Measurements from ENCODE around the gene SERGEF. TPM values are rescaled to one million over a fixed set of nuclear protein-coding genes. Genes with fewer than 3 reads are reported as not detected.

The SERGEF gene
- polyA plus RNA-seq, 3 donors, result 14.3 to 33.7 (median 33.3) TPM

DNA sequence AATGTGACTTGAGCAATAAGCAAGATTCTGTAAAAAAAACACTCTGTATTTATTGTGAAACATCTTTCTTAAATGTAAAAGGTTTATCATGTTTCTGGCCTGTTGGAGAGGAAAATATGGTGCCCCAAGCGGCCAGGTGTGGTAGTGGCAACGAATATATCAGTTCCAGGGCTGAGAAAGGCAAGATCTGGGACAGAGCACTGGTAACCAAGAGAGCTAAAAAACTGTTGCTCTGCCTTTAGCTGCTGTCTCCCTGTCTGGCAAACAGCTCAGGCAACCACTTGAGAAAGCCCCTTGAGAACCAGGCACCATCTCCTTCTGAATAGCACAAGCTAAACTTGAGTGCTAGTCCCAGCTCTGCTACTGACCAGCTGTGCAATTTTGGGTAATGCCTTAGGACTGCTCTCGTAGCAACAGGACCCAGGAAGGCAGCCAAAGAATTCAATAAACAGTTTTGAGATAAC is 148.3 kb downstream of the SERGEF start:
- H3K4me3 Mint-ChIP-seq, result no peak overlapping the region
- H3K79me2 ChIP-seq (ENCODE audit: insufficient read depth, low read length), result no peaks in the 10 kb centered on the region

DNA sequence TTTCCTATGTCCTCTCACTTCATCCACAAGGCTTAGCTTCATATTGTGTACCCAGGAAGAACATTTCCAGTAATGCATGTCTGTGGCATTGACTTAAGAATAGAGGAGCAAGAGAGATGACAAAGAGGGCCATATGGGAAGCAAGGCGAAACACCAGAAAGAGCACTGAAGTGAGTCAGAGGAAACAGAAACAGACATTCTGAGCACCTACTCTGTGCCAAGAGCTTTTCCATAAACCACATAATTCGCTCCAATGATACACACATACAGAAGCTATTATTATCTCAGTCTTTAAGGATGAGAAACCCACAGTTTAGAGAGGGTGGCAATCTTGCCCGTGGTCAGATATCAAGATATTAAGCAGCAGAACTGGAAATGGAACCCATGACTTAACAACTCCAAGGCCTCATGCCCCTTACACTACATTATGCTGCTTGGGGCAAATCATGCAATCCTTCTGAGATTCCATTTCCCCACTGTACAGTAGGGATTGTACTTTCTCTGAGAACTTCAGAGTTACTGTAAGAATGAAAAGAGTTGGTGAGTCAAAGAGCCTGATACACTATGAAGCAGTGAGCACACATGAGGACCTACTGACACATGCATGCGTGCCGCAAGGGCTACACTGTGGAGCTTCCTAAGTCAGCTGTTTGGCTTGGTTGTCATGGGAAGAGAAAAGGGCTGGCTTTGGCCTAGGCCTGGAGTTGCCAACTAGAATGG is 151.7 kb downstream of the SERGEF start:
- Histone ChIP-seq H3K9me3 (replicated peaks in 1 of 2; ENCODE audit: control insufficient read depth in 1 of 2, insufficient read depth in 1 of 2, low read length in 2 of 2) (no peaks in the 10 kb centered on the region), H3K27me3 (ENCODE audit: control insufficient read depth in 2 of 2, insufficient read depth in 2 of 2, low read length in 2 of 2) (no peaks in the 10 kb centered on the region), H3K36me3 (replicated peaks in 1 of 2; ENCODE audit: control insufficient read depth in 1 of 2, insufficient read depth in 2 of 2, low read length in 2 of 2) (no peaks in the 10 kb centered on the region), H3K9ac (ENCODE audit: insufficient read depth, low read length, poor library complexity, severe bottlenecking) (no peak overlapping the region), H3K27ac (ENCODE audit: low read depth in 1 of 2, low read length in 2 of 2) (no peak overlapping the region), H3K79me2 (ENCODE audit: insufficient read depth, low read length) (no peaks in the 10 kb centered on the region), H3K4me1 (ENCODE audit: control insufficient read depth in 1 of 2, insufficient read depth in 2 of 2, low read length in 2 of 2) (no peaks in the 10 kb centered on the region), H3K4me3 (replicated peaks in 1 of 3; ENCODE audit: low read depth in 2 of 3, low read length in 3 of 3) (no peak overlapping the region), H2AFZ (ENCODE audit: insufficient read depth, low read depth, low read length, poor library complexity, severe bottlenecking) (no peak overlapping the region), H4K20me1 (ENCODE audit: insufficient read depth, low read length) (no peaks in the 10 kb centered on the region), H3K4me2 (replicated peaks; ENCODE audit: extremely low read depth, low read length, poor library complexity, severe bottlenecking) (no peak overlapping the region)
- intact Hi-C loops (cut with micrococcal nuclease), result no loop called here
- peak overlapping the region in 2 of 7 donors; percentile 0 to 32 for H3K27ac Mint-ChIP-seq
- DNase-seq, result no peak
- TF ChIP-seq, protein P1, sequence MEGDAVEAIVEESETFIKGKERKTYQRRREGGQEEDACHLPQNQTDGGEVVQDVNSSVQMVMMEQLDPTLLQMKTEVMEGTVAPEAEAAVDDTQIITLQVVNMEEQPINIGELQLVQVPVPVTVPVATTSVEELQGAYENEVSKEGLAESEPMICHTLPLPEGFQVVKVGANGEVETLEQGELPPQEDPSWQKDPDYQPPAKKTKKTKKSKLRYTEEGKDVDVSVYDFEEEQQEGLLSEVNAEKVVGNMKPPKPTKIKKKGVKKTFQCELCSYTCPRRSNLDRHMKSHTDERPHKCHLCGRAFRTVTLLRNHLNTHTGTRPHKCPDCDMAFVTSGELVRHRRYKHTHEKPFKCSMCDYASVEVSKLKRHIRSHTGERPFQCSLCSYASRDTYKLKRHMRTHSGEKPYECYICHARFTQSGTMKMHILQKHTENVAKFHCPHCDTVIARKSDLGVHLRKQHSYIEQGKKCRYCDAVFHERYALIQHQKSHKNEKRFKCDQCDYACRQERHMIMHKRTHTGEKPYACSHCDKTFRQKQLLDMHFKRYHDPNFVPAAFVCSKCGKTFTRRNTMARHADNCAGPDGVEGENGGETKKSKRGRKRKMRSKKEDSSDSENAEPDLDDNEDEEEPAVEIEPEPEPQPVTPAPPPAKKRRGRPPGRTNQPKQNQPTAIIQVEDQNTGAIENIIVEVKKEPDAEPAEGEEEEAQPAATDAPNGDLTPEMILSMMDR (IDR thresholded peaks at IDR 0.05), result no peak
- peaks cover 0 to 15% (median 6%) of the 10 kb centered on the region in 7 donors for H3K9me3 Mint-ChIP-seq
- H3K27me3 Mint-ChIP-seq (ENCODE audit: low read depth in 3 of 3), result peaks cover 0 to 3% (median 2%) of the 10 kb centered on the region in 3 donors
- no peak overlapping the region for H3K4me3 Mint-ChIP-seq
- 100% methylated on average over 3 of the region's 5 CpGs for WGBS (ENCODE audit: insufficient coverage)
- H3K36me3 Mint-ChIP-seq, result peaks cover 28 to 40% of the 10 kb centered on the region in 2 donors
- peaks cover 2% of the 10 kb centered on the region for H3K4me1 Mint-ChIP-seq

More for the DNA sequence above, 148.3 kb downstream of the SERGEF start:
- H3K4me3 ChIP-seq (replicated peaks in 1 of 3; ENCODE audit: low read depth in 2 of 3, low read length in 3 of 3), result no peak overlapping the region
- no peaks in the 10 kb centered on the region for H4K20me1 ChIP-seq (ENCODE audit: insufficient read depth, low read length)
- intact Hi-C loops (cut with micrococcal nuclease), result no loop called here
- Mint-ChIP-seq H3K9me3 (peaks cover 6 to 14% (median 11%) of the 10 kb centered on the region in 7 donors), H3K27ac (no peak overlapping the region), H3K27me3 (ENCODE audit: low read depth in 3 of 3) (peaks cover 0 to 2% (median 0%) of the 10 kb centered on the region in 3 donors), H3K36me3 (peaks cover 20 to 36% of the 10 kb centered on the region in 2 donors), H3K4me1 (no peaks in the 10 kb centered on the region)
- peaks cover 6 to 7% of the 10 kb centered on the region in 2 donors for H3K9me3 ChIP-seq (replicated peaks in 1 of 2; ENCODE audit: control insufficient read depth in 1 of 2, insufficient read depth in 1 of 2, low read length in 2 of 2)
- no peak overlapping the region for H3K27ac ChIP-seq (ENCODE audit: low read depth in 1 of 2, low read length in 2 of 2)
- no peak overlapping the region for H3K4me2 ChIP-seq (replicated peaks; ENCODE audit: extremely low read depth, low read length, poor library complexity, severe bottlenecking)
- DNase-seq, result no peak
- 81% methylated on average over 2 of the region's 3 CpGs for WGBS (ENCODE audit: insufficient coverage)
- TF ChIP-seq, protein P1 (IDR thresholded peaks at IDR 0.05), result no peak
- H3K36me3 ChIP-seq (replicated peaks in 1 of 2; ENCODE audit: control insufficient read depth in 1 of 2, insufficient read depth in 2 of 2, low read length in 2 of 2), result no peaks in the 10 kb centered on the region
- H3K4me1 ChIP-seq (ENCODE audit: control insufficient read depth in 1 of 2, insufficient read depth in 2 of 2, low read length in 2 of 2), result no peaks in the 10 kb centered on the region
- no peaks in the 10 kb centered on the region for H3K27me3 ChIP-seq (ENCODE audit: control insufficient read depth in 2 of 2, insufficient read depth in 2 of 2, low read length in 2 of 2)
- no peak overlapping the region for H2AFZ ChIP-seq (ENCODE audit: insufficient read depth, low read depth, low read length, poor library complexity, severe bottlenecking)
- H3K9ac ChIP-seq (ENCODE audit: insufficient read depth, low read length, poor library complexity, severe bottlenecking), result no peak overlapping the region

Data from CD14-positive monocyte (primary cell).